ENCODE data around the gene C1orf116.

C1orf116 gene

DNA sequence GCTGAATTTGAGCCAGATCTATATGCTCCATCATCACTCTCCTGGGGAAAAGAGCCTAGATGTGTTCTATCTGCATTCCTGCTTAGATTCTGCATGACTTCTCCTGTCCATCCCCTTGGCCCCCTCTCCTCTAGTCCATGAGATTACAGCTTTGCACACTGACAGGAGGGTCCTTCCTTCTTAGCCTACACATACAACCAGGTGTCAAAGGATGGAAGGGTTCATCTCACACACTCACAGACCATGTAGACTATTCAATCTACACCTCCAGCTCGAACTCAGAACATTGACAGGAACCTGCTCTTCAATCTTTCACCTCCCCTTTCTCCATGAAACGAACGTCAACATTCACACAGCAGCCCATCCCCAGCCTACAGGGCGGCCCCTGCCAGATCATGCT, 13.8 kb downstream of the C1orf116 start:
- no peak for DNase-seq

DNA sequence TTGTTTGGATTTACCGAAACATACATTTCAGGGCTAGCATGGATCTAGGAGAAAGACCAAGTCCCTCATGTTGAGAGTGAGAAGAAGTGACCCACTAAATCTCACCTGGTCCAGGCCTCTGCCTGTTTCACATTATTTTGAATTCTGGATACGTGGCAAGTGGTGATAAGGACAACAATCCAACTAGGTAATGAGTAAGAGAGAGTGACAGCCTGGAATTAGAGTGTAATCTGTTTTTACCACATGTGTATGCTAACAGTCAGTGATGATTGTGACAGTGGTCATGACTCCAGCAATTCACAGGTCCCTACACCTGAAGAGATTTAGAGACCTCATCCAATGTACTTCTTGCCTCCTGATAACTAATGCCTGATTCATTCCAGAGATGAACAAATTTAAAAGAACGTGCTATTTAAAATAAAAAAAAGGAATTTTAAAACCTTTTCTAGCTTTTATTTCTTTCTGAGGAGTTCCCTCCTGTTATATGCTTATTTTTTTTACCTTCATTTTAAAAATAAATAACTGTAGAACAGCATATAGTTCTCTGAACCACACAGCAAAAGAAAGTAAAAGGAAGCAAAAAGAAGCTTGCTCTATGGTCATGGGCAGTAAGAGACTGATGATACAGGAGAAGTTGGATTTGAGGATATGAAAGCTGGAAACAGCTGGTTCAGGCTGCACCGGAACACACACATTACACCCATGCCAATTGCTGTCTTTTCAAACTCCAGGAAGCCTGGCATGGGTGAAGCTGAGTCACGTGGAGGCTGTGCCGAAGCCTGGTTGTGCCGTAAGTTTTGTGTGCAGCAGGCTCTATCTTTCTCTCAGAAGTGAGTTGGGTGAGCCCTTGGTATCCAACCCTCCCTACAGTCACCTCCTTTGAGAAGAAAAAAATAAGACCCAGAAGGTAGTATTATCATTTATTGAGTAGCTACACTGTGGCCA, 14.7 kb downstream of the C1orf116 start:
- no peak for DNase-seq

DNA sequence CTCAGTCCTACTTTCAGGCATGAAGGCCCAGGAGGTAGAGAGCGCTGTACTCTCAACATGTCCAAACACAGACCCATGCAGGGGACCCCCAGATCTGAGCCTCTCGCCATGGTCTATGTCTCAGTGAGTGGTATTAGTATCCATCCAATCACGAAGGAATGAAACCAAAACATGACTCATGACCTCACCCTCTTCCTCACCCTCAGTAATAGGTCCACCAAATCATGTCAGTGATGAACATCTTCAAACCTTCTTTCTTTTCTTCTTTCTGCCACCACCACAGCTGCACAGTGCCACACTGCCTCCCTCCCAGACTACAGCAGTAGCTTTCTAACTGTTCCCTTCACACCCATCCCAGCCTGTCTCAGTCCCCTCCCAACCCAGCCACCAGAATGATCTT, 16.8 kb downstream of the C1orf116 start:
- no peak for DNase-seq

DNA sequence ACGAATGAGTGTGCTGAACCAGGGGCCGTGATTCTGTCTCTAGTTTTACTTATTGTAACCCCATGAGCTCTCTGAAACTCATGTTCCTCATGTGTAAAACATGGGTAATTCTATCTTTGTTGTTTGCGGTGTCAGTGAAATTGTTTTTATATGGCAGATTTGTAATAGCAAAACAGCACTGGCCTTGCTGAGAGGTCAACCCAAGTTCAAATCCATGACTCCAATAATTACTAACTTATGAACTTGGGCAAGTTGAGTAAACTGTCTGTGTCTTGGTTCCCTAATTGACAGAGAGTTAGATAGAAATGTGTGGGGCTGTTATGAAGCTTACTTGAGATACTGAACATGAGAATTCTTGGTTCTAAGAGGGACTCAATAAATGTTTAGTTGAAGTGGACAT, 17.8 kb downstream of the C1orf116 start:
- DNase-seq: no peak

DNA sequence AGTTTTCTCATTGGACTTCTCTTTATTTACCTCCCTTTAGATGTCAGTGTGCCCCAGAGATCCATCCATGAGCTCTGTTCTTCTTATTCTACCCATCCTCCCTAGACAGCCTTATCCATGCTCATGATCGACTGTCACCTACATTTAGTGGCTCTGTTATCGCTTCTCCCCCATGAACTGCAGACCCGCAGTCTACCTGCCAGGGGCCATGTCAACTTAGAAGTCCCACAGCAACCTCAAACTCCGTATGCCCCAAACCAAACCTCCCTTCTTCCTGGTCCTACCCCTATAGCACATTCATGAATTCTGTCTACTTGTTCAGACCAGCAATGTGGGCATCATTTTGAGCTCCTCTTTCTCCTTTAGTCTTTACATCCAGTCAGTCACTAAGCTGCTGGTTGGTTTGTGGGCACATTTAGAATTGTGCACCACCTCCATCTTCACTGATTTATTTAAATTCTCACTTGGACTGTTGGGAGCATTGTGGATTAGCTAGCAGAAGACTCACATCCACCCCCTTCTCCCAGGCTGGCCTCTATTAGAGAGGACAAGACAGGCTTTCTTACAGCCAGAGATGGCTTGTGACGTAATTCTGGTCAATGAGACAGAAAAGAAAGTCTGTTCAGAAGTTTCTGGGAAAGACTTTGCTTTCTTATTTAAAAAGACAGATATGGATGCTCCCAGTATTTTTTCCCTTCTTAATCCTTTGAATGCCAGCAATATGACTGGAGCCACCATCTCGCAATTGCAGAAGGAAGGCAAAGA, 19.1 kb downstream of the C1orf116 start:
- no peak for DNase-seq

DNA sequence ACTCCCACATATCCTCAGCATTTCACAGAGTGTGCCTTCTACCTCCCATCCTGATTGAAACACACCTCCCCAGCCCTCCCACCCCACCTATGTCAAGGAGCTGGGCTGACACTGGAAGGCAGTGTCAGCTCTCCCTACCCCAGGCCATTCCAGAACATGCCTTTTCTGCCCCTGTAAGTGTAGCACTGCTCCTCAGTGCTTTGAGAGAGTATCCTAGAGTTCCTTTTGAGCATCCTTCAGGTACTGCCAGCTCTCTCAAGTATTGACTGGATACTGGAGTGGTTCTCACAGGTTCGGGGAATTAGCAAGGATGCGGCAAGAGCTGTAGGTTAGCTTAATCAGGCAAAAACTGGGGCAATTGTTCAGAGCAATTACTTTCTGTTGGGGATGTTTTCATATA, 21.8 kb downstream of the C1orf116 start:
- DNase-seq: no peak

DNA sequence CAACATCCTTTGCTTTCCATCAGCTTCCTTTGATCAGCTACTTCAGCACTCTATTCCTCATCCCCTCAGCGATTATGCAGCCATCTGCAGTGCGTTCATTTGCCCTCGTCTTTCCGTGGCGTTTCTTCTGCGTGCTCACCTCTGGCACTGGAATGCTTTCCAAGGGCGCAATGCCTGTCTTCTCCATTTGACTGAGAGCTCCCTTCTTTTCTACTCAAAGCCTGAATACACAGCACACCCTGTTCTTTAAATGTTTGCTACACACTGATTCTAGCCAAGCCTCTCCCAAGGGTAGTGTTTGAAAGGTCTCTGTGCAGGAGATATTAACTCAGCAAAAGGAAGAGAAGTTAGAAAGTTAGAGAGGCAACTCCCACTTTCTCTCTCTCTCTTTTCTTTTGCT, 22.6 kb downstream of the C1orf116 start:
- no peak for DNase-seq

DNA sequence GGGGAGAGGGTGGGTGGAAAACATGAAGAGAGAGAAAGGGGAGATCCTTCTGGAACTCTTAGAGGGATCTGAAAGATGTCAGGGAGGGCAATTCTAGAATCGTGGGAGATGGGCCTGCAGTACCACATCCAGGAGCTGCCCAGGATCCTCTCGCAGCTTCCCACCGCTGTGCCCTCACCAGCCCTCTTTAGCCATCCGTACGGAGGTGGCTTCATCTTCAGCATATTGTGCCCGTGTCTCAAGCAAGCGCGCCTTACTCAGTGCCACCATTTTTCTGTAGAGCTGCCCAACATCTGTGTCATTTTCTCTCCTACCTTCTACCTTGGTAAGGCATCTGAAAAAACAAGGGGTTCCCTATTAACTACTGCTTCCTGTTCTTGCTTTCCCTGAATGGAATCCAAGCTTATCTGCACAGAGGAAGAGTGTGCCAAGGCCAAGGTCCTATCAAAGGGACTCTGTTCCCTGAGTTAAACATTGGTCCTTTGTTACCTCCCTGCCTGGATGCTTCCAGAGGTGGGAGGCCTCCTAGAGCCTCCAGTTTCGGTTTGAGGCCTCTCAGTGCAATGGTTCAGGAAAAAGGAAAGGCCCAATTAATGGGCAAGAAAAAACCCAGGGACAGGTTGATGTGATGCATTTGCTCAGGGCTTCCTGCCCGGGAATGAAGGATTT, 23.2 kb downstream of the C1orf116 start:
- DNase-seq: no peak

DNA sequence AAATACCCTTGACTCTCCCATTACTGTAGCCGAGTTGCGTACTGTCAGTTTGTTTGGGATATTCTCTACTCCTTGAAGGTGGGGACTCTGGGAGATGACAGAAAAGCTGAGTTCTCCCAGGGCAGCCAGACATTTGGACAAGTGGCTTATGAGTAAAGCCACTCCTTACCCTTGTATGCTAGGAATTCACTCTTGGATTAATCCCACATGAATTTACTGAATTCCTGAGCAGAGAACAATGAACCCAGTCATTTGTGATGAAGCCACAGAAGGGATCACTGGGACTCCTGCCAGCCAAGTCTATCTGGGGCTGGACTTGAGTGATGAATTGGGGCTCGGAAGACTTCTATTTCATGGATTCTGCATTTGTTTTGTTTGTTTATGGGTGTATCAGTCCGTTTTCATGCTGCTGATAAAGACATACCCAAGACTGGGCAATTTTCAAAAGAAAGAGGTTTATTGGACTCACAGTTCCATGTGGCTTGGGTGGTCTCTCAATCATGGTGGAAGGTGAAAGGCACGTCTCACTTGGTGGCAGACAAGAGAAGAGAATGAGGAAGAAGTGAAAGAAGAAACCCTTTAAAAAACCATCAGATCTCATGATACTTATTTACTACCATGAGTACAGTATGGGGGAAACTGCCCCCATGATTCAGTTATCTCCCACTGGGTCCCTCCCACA, 25.1 kb downstream of the C1orf116 start:
- DNase-seq: no peak

DNA sequence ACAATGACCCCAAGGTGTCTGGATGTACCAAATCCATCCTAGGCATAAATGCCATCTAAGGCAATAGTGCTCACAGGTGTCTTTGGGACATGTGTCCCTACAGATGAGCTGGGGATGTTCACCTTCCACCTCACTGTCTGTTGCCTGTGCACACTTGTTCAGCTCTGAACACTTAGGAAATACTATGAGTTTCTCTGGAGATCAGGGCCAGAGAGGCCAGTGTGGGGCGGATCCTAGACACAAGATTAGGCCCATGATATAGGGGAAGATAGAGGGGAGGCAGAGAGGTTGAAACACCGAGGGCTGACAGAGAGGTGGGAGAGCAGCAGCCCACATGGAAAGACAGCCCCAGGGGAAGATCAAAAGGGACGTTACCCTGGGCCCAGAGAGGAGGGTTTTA, 25.6 kb downstream of the C1orf116 start:
- no peak for DNase-seq

DNA sequence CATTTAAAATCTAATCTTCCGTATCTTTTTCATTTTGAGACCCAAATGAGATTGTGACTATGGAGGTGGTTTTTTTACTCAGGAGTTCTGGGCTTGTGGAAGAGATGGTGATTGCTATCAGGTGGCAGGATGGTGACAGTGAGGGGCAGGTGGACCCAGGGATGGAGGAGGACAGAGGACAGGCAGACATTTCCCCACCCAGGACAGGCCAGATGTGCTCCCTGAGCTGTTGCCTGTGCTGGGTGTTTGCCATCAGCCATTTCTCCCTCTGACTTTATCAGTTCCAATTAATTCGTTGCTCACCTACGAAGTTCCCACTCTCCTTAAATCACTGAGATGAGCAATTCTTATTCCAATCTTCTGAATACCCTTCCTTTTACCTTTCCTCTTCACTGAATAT, 26.5 kb downstream of the C1orf116 start:
- no peak for DNase-seq

DNA sequence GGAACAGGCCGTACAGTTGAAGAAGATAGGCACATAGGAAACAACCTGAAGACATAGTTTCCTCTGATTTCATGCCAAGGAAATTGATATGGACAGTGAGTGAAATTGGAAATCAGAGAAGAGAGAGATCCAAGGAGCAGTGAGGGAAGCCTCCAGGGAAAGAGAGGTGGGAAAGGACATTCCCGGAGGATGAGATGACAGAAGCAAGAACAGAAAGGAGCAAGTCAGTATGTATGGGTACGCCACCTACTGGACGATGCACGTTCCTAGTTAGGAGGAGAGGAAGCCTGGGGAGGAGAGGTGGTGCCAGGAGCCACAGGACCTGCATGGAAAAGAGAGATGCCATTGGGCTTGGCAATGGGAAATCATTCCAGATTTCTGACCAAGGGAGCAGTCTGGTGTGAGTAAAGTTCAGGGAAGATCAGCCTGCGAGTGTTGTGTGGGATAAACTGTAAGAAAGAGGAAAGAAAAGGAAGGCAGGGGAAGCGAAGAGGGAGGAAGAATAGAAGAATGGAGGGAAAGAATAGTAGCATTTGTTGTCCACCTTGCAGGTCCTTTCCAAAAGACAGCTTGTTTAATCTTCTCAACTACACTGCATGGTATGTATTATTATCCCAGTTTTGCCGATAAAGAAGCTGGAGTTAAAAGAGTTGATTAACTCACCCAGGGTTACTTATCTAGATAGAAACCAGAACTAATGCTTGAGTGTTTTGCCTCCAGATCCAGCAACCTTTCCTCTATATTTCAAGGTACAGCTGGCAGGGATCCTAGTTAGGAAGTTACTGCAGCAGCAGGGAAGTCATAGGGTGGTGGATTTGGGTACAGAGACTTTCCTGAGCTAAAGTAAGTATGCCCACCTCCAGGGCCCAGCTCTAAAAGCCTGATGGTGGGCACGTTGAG, 27.4 kb downstream of the C1orf116 start:
- DNase-seq: peak; percentile 50

DNA sequence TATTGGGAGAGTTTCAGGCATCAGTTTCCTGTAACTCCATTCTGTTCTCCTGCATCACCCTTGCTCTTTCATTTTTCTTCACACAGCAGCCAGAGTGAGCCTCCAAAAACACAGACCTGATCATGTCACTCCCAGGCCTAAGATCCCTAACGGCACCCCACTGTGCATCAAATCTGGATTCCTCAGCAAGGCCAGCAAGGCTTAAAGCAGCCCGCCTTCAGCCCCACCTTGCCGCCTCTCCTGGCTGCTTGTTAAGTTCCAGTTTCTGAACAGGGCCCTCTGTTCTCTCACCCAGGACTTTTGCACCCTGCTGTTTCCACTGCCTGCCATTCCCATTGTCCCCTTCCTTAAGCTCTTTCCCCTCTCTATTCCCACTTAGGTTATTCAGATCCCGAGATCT, 29.3 kb downstream of the C1orf116 start:
- no peak for DNase-seq

DNA sequence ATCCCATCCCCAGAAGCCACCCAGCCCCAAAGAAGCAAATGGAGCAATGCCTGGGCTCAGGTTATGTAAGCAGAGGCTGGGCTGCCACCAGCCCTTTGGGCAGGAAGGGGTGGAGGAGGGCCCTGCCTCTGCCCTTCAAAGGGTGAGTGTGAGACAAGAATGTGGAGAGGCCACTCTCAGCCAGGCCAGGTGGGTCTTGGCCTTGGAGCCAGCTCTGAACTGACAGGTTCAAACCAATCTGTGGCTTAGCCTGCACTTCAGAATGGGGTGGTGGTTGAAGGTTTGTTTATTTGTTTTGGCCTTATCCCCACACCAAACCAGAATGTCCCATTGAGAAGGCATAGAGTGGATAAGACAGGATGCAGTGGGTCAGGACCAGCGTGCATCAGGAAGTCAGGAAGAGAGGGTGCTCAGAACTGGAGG, 29.8 kb downstream of the C1orf116 start:
- DNase-seq: no peak

DNA sequence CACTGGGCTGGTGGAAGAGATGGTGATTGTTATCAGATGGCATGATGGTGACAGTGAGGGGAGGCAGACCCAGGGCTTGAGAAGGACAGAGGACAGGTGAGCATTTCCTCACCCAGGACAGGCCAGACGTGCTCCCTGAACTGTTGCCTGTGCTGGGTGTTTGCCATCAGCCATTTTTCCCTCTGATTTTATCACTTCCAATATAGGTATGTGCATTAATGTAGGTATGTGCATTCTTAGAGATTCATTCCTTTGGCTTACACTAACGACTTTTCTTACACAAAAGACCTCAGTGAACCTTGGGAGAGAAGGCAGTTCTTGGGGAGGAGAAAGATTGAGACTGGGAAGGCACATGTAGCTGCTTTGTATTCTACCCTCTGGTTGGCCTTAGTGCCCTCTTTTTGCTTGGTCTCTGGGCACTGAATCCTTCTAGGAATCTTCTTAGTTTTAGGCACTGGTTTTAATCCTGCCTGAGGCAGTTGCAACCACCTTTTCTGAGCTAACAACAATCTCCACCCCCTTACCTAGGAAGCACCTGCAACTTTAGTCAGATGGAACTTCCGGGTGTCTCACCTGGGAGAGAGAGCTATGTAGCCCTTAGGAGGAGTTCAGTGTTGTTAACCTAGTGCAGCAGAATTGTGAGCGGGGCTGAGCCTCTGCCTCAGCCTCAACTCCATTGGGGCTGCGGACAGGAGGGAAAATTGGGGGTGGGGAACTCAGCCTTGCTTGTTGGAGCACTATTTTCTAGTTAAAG, 30.9 kb downstream of the C1orf116 start:
- DNase-seq: no peak

DNA sequence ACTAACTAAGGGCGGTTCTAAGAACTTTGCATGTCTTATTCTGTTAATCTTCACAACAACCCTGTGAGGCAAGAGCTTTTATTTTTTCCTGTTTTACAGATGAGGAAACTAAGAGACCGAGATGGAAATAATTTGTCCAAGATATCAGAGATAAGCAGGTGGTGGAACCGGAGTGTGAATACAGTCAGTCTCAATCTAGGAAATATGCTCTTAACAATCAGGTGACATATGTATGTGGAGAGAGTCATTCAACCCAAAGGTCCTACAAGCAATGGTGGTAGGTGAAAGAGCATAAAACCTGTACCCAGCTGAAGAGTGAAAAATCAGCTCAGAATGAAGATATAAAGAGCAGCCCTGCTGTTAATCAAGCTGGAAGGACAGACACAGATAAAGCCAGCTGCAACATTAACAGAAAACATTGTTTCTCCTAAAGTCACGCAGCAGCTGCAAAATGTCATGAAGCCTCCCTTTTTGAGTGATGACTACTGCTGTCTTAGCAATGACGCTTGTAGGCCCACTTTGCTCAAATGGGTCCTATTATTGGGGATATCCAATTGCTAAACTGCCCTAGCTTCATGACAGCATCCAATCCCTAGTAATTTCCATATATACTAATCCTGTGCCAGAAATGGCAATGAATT, 31.8 kb downstream of the C1orf116 start:
- no peak for DNase-seq

DNA sequence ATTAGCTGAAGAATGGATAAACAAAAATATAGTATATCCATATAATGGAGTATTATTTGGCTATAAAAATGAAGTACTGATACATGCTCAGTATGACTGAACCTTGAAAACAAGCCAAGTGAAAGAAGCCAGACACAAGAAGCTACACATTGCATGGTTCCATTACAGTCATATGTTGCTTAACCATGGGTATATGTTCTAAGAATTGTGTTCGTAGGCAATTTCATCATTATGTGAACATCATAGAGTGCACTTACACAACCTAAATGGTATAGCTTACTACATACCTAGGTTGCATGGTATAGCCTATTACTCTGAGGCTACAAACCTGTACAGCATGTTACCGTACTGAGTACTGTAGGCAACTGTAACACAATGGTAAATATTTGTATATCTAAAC, 33.7 kb downstream of the C1orf116 start:
- no peak for DNase-seq

DNA sequence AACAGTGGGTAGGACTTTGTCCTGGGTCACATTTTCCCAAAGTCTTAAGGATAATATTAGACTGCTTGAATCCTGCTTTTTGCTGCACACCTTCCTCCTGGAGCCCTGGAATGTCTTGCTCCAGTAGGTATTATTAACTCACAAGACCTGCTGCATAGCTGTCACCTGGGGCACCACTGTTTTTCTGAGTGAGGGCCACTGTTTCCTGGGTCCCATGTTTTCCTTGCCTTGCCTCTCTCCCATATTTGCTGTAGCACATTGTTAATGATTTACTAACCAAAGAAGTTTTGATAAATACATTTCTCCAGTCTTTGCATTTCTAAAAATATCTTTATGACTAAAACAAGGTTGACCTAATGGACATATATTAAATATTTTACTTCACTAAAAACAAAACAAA, 39.8 kb downstream of the C1orf116 start:
- no peak for DNase-seq

DNA sequence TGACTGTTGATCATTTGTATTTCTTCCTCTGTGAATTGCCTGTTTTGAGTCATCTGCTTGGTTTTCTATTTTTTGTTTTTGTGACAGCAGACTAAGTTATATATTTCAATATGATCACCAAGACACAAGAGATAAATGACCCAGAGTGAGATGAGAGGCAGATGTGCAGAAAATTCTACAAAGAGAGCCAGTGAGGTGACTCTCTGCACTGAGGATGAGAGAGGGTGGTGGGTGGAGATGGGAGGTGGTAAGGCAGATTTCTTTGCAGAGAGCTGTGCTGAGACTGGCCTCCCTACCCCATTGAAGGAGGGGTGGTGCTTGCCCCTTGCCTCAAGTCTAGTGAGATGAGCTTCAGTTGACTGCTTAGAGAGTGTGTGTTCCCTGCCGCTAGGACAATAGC, 44.7 kb downstream of the C1orf116 start:
- DNase-seq: no peak

DNA sequence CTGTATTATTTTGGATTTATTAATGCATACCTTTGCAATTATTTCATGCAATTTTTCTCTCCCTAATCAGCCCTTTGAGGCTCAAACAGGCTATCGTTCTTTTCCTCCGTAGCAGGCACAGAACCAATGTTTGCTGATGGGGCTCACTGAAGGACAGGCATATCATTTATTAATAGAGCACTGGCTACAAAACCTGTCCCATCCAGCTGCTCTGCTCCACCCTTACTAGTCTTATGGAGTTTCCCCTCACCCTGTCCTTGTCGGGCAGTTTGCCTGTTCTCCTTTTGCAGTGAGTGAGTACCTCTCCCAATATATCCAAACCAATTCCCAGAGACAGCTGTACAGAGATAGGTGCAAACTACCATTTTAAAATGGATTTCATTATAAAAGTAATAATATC, 45.7 kb downstream of the C1orf116 start:
- DNase-seq: no peak

DNA sequence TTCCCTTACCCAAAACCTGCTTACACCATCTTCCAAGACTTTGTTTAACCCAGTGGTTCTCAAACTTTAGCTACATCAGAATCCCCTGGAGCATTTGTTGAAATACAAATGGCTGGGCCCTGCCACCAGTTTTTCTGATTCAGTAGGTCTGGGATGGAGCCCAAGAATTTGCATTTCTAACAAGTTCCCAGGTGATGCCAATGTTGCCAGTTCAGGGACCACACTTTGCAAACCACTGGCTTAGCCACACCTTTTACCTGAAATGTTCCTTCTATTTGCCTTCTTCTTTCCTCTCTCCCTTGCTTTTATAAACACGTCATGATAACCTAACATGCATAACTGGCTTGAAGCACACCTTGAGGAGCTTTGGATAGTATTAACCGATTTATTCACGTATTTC, 46.2 kb downstream of the C1orf116 start:
- no peak for DNase-seq

All from NCI-H345 (cell line).